PC-3 (cell line): ENCODE measurements around the gene RRAS. TPM values are rescaled to one million over a fixed set of nuclear protein-coding genes. Genes with fewer than 3 reads are reported as not detected.

ENCODE experiments used
- ATAC-seq: fragments of 200-7000 bp; cut with Tn5 transposase; 2 replicates; pipeline ENCODE4 v1.9.1; 2020; ENCODE audit warnings: mild to moderate bottlenecking, moderate library complexity
- BruUV-seq: library from RNA; stranded (reverse); fragments of 400-500 nt; replicated peaks from 2 replicates; lab custom pipeline; 2021; lab: Mats Ljungman, UMichigan
- CTCF ChIA-PET: fragments of 300-600 bp; sonication (Branson Sonifier 250); formaldehyde crosslinking; loops from one replicate; lab custom pipeline; 2022; ENCODE audit warnings: antibody characterized with exemption; lab: Charles Lee
- POLR2A ChIA-PET: fragments of 300-600 bp; sonication (Branson Sonifier 250); formaldehyde crosslinking; loops from one replicate; lab custom pipeline; 2022; ENCODE audit warnings: antibody characterized with exemption; ENCODE audit not compliant: unreplicated experiment; lab: Charles Lee
- DNase-seq: peaks from one replicate; pipeline ENCODE4 v3.0.0-alpha.2; 2015
- H2AFZ ChIP-seq: fragments of 300-600 bp; sonication (generic); 2 replicates; pipeline ENCODE4 v1.6.0; 2016; ENCODE audit warnings: antibody characterized with exemption, low read length
- H3F3A ChIP-seq: fragments of 300-600 bp; sonication (generic); one replicate; pipeline ENCODE4 v1.6.0; 2017; ENCODE audit warnings: antibody characterized with exemption, low read length, control low read depth, mild to moderate bottlenecking; ENCODE audit not compliant: unreplicated experiment
- H3K27ac ChIP-seq: fragments of 300-600 bp; sonication (generic); 2 replicates; pipeline ENCODE4 v1.5.1; 2016; ENCODE audit warnings: mild to moderate bottlenecking, low read length
- H3K27me3 ChIP-seq: fragments of 300-600 bp; sonication (generic); 2 replicates; pipeline ENCODE4 v1.6.1; 2016; ENCODE audit warnings: low read length, mixed read lengths
- H3K36me3 ChIP-seq: fragments of 300-600 bp; sonication (generic); 2 replicates; pipeline ENCODE4 v1.6.1; 2016; ENCODE audit warnings: low read depth, mixed run types, low read length, mixed read lengths
- H3K4me1 ChIP-seq: fragments of 300-600 bp; sonication (generic); 2 replicates; pipeline ENCODE4 v1.5.1; 2016; ENCODE audit warnings: low read length; ENCODE audit not compliant: insufficient read depth
- H3K4me2 ChIP-seq: fragments of 300-600 bp; sonication (generic); 2 replicates; pipeline ENCODE4 v1.6.0; 2016; ENCODE audit warnings: low read length
- H3K4me3 ChIP-seq: fragments of 300-600 bp; sonication (generic); 2 replicates; pipeline ENCODE4 v1.5.1; 2016; ENCODE audit warnings: mild to moderate bottlenecking, low read length, mixed read lengths
- H3K79me2 ChIP-seq: fragments of 300-600 bp; sonication (generic); 2 replicates; pipeline ENCODE4 v1.6.1; 2017; ENCODE audit warnings: low read length, mixed read lengths
- H3K9ac ChIP-seq: fragments of 300-600 bp; sonication (generic); 2 replicates; pipeline ENCODE4 v1.6.0; 2016; ENCODE audit warnings: mild to moderate bottlenecking, low read length
- H3K9me2 ChIP-seq: fragments of 300-600 bp; sonication (generic); replicated peaks from 2 replicates; pipeline ENCODE4 v1.6.1; 2016; ENCODE audit warnings: mixed run types, low read length, mixed read lengths
- H3K9me3 ChIP-seq: fragments of 300-600 bp; sonication (generic); 2 replicates; pipeline ENCODE4 v1.6.1; 2016; ENCODE audit warnings: low read length, mixed read lengths
- H4K20me1 ChIP-seq: fragments of 300-600 bp; sonication (generic); 2 replicates; pipeline ENCODE4 v1.6.1; 2016; ENCODE audit warnings: low read length, mixed read lengths
- CTCF ChIP-seq: fragments of 300-600 bp; sonication (generic); conservative IDR thresholded peaks from 2 replicates; pipeline ENCODE4 v1.5.1; 2017; ENCODE audit warnings: antibody characterized with exemption, low read depth, mild to moderate bottlenecking, low read length
- EZH2 ChIP-seq: fragments of 300-600 bp; sonication (generic); IDR thresholded peaks from one replicate; pipeline ENCODE4 v1.6.1; 2017; ENCODE audit warnings: antibody characterized with exemption, mild to moderate bottlenecking, low read length; ENCODE audit not compliant: unreplicated experiment
- EZH2phosphoT487 ChIP-seq: fragments of 300-600 bp; sonication (generic); IDR thresholded peaks from 2 replicates; pipeline ENCODE4 v1.6.1; 2018; ENCODE audit warnings: mild to moderate bottlenecking, antibody characterized with exemption, low read length, borderline replicate concordance
- intact Hi-C: fragments of 100-400 bp; cut with micrococcal nuclease; formaldehyde crosslinking; loops from 2 replicates; pipeline ENCODE4 v1.9.0; 2023
- total RNA-seq: library from RNA; depleted of rRNA; stranded (reverse); fragments of >200 nt; gene quantifications from 2 replicates; pipeline ENCODE4 v1.2.3, GENCODE V29; 2014

Gene RRAS
- total RNA-seq, 1 experiment from 2014 or later = 32.0 TPM

DNA sequence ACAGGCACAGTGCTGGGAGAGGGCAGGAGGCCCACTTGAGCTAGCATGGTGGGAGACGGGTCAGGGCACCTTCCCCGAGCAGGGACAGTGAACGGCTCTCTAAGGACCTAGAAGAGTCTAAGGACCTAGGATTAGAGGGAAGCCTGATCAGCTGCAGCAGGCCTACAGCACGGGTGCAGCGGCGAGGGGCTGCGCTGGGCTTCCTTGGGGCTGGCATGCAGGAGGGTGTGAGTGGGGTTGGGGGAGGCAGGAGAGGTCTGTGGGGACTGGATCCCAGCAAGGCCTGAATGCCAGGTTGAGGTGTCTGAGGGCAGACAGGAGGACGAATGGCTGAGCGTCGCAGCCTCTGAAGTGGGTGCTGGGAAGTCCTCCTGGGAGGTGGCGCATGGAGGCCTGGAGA, 5.6 kb upstream of the RRAS start:
- ChIA-PET POLR2A (no interaction called here), CTCF (no interaction called here)
- no peaks in the 10 kb centered on the region for H4K20me1 ChIP-seq
- H2AFZ ChIP-seq = no peak overlapping the region
- intact Hi-C loops = no loop called here
- no peak overlapping the region for H3K4me2 ChIP-seq
- H3K27me3 ChIP-seq = no peaks in the 10 kb centered on the region
- no peak overlapping the region for H3K9ac ChIP-seq
- peaks cover 29% of the 10 kb centered on the region for H3K4me1 ChIP-seq
- no peak overlapping the region for H3K27ac ChIP-seq
- no peaks in the 10 kb centered on the region for H3K9me3 ChIP-seq
- peaks cover 3% of the 10 kb centered on the region for H3F3A ChIP-seq
- H3K36me3 ChIP-seq = peaks cover 20% of the 10 kb centered on the region; the same call in 1 of the 2 replicates
- no peak for DNase-seq
- H3K79me2 ChIP-seq = peaks cover 84% of the 10 kb centered on the region
- BruUV-seq = no TSS peak
- H3K9me2 ChIP-seq = no peaks in the 10 kb centered on the region
- ATAC-seq = no peak
- TF ChIP-seq EZH2phosphoT487 (no peak), CTCF (no peak), EZH2 (no peak)
- no peak overlapping the region for H3K4me3 ChIP-seq

DNA sequence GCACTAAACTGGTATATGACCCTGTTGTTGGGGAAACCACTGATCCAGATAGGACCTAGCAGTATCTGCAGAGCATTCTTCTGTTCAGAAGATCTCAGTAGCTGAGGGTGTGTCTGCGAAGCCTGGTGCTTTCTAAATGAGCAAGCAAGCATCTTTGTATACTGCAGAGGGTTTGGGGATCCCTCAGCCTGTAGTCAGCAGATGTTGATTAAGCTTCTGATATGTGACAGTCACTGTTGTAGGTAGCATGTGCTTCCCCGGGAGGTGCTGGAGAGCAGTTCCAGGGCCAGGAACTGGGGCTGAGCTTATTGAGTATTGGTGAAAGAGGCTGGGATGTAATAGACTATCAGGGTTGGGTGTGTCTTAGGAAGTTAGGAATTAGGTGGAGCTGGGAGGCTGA, 3.5 kb upstream of the RRAS start:
- peaks cover 42% of the 10 kb centered on the region for H3K4me1 ChIP-seq
- H3K4me2 ChIP-seq = peak overlapping the region; percentile 96
- H3F3A ChIP-seq = peaks cover 3% of the 10 kb centered on the region
- H3K9me3 ChIP-seq = no peaks in the 10 kb centered on the region
- H3K27me3 ChIP-seq = no peaks in the 10 kb centered on the region
- ChIA-PET POLR2A (no interaction called here), CTCF (no interaction called here)
- no peak for DNase-seq
- no peak for ATAC-seq
- no TSS peak for BruUV-seq
- H3K4me3 ChIP-seq = peak overlapping the region; percentile 98
- H3K9ac ChIP-seq = peak overlapping the region; percentile 100; the same call in 1 of the 2 replicates
- peaks cover 70% of the 10 kb centered on the region for H3K79me2 ChIP-seq
- H2AFZ ChIP-seq = no peak overlapping the region
- peaks cover 11% of the 10 kb centered on the region; the same call in 1 of the 2 replicates for H3K36me3 ChIP-seq
- no peaks in the 10 kb centered on the region for H4K20me1 ChIP-seq
- no peak for TF ChIP-seq CTCF
- no peak for TF ChIP-seq EZH2phosphoT487
- no peak overlapping the region for H3K27ac ChIP-seq
- no peaks in the 10 kb centered on the region for H3K9me2 ChIP-seq
- intact Hi-C loops = no loop called here

DNA sequence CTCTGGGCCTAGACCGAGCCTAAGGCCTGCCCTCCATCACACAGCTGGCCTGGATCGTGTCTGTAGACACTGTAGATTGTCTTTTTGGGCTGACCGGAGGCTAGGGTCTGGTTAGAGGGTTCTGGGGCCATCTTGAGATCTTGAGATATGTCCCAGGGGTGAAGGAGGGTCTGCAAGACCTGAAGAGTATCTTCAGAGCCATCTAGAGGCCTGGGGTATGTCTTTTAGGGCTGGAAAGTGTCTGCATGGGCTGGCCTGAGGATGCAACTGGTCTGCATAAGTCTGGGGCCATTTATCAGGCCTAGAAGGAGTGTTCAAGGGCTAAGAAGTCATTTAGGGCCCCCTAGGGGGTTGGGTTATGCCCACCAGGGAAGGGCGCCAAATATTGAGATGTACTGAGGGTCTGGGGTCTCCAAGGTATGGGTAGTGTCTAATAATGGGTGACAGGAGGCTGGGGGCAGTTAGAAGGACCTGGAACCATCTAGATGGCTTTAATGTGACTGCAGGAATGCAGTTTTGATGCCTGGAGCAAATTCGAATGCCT, 2.6 kb upstream of the RRAS start:
- TSS peak; percentile 4 for BruUV-seq
- ChIA-PET CTCF (no interaction called here), POLR2A (interaction anchor here (0.8 to 1.0 kb wide), 4 partner anchors 24 to 62 kb away, joined by 4 to 8 read pairs (median 5); partner anchors contain the start of genes NOSIP, PRMT1 and PRRG2)
- Histone ChIP-seq H4K20me1 (no peaks in the 10 kb centered on the region), H3K9me2 (no peaks in the 10 kb centered on the region), H3K4me2 (peak overlapping the region; percentile 96), H3K9ac (peak overlapping the region; percentile 100), H2AFZ (peak overlapping the region; percentile 72), H3K9me3 (no peaks in the 10 kb centered on the region), H3K4me3 (peak overlapping the region; percentile 98), H3F3A (peaks cover 3% of the 10 kb centered on the region), H3K27me3 (no peaks in the 10 kb centered on the region), H3K4me1 (peaks cover 51% of the 10 kb centered on the region), H3K27ac (peak overlapping the region; percentile 79), H3K36me3 (peaks cover 11% of the 10 kb centered on the region; the same call in 1 of the 2 replicates), H3K79me2 (peaks cover 64% of the 10 kb centered on the region)
- intact Hi-C loops = no loop called here
- no peak for TF ChIP-seq EZH2
- TF ChIP-seq CTCF = no peak
- TF ChIP-seq EZH2phosphoT487 = no peak
- DNase-seq (no peak), ATAC-seq (no peak)
